Smooth muscle cell (in vitro differentiated cells): ENCODE measurements around the gene CSRP3. TPM values are rescaled to one million over a fixed set of nuclear protein-coding genes. Genes with fewer than 3 reads are reported as not detected.

Experiments used
- DNase-seq: peaks from one replicate; lab custom pipeline; 2025; ENCODE audit not compliant: unreplicated experiment; lab: John Stamatoyannopoulos, UW
- H2AFZ ChIP-seq: fragments of 200-600 bp; sonication (generic); 2 replicates; pipeline ENCODE4 v1.6.0; 2016; ENCODE audit warnings: antibody characterized with exemption, low read depth, mild to moderate bottlenecking
- H3F3A ChIP-seq: fragments of 200-600 bp; sonication (generic); 2 replicates; pipeline ENCODE4 v1.6.0; 2017; ENCODE audit warnings: antibody characterized with exemption, low read depth
- H3K27ac ChIP-seq: fragments of 200-600 bp; sonication (generic); 2 replicates; pipeline ENCODE4 v1.5.1; 2016; ENCODE audit warnings: low read depth, mild to moderate bottlenecking
- H3K27me3 ChIP-seq: fragments of 200-600 bp; sonication (generic); 2 replicates; pipeline ENCODE4 v1.6.1; 2016; ENCODE audit warnings: low read depth, mild to moderate bottlenecking
- H3K36me3 ChIP-seq: fragments of 200-600 bp; sonication (generic); 2 replicates; pipeline ENCODE4 v1.5.1; 2016; ENCODE audit warnings: low read depth
- H3K4me1 ChIP-seq: fragments of 200-600 bp; sonication (generic); 2 replicates; pipeline ENCODE4 v1.5.1; 2016; ENCODE audit warnings: low read depth
- H3K4me2 ChIP-seq: fragments of 200-600 bp; sonication (generic); 2 replicates; pipeline ENCODE4 v1.6.0; 2016; ENCODE audit warnings: mild to moderate bottlenecking
- H3K4me3 ChIP-seq: fragments of 200-600 bp; sonication (generic); 2 replicates; pipeline ENCODE4 v1.5.1; 2016; ENCODE audit warnings: mild to moderate bottlenecking
- H3K79me2 ChIP-seq: fragments of 200-600 bp; sonication (generic); 2 replicates; pipeline ENCODE4 v1.6.0; 2016; ENCODE audit warnings: low read depth, mild to moderate bottlenecking
- H3K9ac ChIP-seq: fragments of 200-600 bp; sonication (generic); 2 replicates; pipeline ENCODE4 v1.6.0; 2016; ENCODE audit warnings: low read depth
- H3K9me3 ChIP-seq: fragments of 200-600 bp; sonication (generic); replicated peaks from 2 replicates; pipeline ENCODE4 v1.5.1; 2016; ENCODE audit warnings: low read depth
- H4K20me1 ChIP-seq: fragments of 200-600 bp; sonication (generic); 2 replicates; pipeline ENCODE4 v1.6.0; 2016; ENCODE audit warnings: low read depth
- WGBS: methylation state at CpG from one replicate; pipeline ENCODE4 v1.1.7; 2016; ENCODE audit warnings: low lambda C conversion rate; 5-methylcytosine and 5-hydroxymethylcytosine counted together
- polyA plus RNA-seq: library from polyadenylated mRNA; unstranded; fragments of >200 nt; fragmentation: Nextera tagmentation; extraction: Ambion mirVana; gene quantifications from 2 replicates; pipeline ENCODE4 v1.2.1, GENCODE V29; 2016
- total RNA-seq: library from RNA; depleted of rRNA; stranded (reverse); fragments of >200 nt; gene quantifications from 2 replicates; pipeline ENCODE4 v1.2.3, GENCODE V29; 2014
- TF ChIP-seq, protein P1 (sequence below): fragments of 200-600 bp; sonication (generic); IDR thresholded peaks from 2 replicates; pipeline ENCODE4 v1.5.1; 2017; ENCODE audit warnings: borderline replicate concordance, mild to moderate bottlenecking, antibody characterized with exemption; ENCODE audit not compliant: insufficient read depth, poor library complexity, severe bottlenecking

CSRP3 gene
- total and polyA plus RNA-seq, 2 experiments from 2014 or later, result not detected

DNA sequence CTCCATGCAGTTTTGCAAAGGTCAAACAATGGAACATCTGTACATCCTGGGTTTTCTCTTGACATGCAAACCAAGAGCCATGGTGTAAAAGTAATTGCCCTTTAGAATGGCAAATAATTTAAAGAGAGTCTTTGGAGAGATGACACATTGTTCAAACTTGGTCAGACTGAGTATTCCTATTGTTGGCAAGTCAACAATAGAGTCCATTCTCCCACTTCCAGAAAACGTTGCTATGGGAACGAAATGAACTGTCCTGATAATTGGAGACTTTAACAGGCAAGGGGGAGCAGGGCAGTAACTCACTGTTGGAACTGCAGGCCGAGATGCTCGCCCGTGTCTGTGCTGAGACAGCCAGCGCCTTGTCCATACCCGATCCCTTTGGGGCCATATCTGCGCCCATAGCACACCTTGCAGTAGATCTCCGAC lies 13.9 kb downstream of the CSRP3 start:
- Histone ChIP-seq H3K9ac (no peak overlapping the region), H3K36me3 (no peaks in the 10 kb centered on the region), H3K4me1 (peaks cover 4% of the 10 kb centered on the region), H3K4me3 (no peak overlapping the region), H3K27me3 (no peaks in the 10 kb centered on the region), H3K27ac (no peak overlapping the region), H3K79me2 (no peaks in the 10 kb centered on the region), H3K4me2 (no peak overlapping the region), H2AFZ (no peak overlapping the region), H3K9me3 (no peaks in the 10 kb centered on the region), H3F3A (no peaks in the 10 kb centered on the region), H4K20me1 (no peaks in the 10 kb centered on the region)
- TF ChIP-seq, protein P1, sequence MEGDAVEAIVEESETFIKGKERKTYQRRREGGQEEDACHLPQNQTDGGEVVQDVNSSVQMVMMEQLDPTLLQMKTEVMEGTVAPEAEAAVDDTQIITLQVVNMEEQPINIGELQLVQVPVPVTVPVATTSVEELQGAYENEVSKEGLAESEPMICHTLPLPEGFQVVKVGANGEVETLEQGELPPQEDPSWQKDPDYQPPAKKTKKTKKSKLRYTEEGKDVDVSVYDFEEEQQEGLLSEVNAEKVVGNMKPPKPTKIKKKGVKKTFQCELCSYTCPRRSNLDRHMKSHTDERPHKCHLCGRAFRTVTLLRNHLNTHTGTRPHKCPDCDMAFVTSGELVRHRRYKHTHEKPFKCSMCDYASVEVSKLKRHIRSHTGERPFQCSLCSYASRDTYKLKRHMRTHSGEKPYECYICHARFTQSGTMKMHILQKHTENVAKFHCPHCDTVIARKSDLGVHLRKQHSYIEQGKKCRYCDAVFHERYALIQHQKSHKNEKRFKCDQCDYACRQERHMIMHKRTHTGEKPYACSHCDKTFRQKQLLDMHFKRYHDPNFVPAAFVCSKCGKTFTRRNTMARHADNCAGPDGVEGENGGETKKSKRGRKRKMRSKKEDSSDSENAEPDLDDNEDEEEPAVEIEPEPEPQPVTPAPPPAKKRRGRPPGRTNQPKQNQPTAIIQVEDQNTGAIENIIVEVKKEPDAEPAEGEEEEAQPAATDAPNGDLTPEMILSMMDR, result no peak
- no peak for DNase-seq
- WGBS, result 97% methylated on average over 9 of the region's 9 CpGs

DNA sequence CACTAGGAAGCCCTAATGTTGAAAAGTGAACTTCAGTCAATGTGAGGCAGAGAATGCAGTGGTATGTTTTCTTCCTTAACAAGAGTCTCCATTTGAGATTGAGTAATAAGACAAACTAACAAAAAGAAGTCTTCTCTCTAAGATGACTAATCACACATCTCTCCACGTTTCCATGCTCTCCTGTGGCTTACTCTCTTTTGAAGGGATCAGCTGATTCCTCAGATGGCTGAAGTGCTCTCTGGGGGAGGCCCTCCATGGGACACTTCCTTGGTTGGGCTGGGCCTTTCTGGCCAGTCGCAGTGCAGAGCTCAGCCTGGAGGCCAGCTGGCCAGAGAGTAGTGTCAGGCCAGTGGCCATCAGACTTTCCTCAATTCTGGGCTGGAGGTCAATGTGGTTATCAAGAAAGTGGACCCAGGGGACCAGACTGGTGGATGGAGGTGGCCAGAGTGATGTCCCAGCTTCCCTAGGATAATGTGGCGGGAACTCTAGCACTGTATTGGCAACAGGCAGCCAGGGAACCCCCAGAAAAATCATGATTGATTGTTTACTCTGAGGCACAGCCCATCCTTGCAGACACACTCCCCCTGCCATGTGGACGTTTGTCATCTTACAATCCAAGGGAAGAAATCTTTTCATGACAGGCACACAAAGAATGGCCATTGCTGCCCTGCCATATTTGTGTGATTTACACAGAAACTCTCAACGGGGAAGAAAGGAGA lies 14.5 kb downstream of the CSRP3 start:
- H3K4me2 ChIP-seq, result no peak overlapping the region
- WGBS, result 82% methylated on average over 5 of the region's 5 CpGs
- no peak for DNase-seq

DNA sequence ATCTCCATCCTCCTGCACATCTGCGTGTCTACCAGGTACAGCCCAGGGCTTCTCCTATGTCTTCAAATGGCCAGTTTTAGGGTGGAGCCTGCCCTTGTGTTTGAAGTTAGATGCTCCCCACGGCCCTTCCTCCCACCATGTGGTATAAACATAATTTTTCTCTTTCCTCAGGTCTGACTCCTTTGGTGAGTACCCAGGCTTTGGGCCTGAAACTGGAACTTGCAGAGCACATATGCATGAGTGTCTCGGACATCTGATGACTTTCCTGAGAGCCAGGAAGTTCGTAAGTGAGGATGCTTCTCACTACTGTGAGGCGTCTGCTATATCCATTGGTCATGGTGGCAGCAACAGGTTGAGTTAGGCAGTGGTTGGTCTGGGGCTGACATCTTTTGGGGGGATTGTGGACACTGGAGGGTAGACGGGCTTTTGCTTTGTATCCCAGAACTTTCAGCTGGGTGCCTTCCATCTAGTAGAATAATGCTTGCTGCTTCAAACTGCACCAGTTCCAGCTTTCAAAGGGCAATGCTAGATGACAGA lies 16.2 kb downstream of the CSRP3 start:
- Histone ChIP-seq H3K9me3 (no peaks in the 10 kb centered on the region), H3K79me2 (no peaks in the 10 kb centered on the region), H3F3A (no peaks in the 10 kb centered on the region), H3K9ac (no peak overlapping the region), H3K4me2 (no peak overlapping the region), H3K4me1 (peaks cover 4% of the 10 kb centered on the region), H4K20me1 (no peaks in the 10 kb centered on the region), H2AFZ (no peak overlapping the region), H3K4me3 (no peak overlapping the region), H3K36me3 (no peaks in the 10 kb centered on the region), H3K27ac (no peak overlapping the region), H3K27me3 (no peaks in the 10 kb centered on the region)
- WGBS, result 72% methylated on average over 6 of the region's 6 CpGs
- no peak for DNase-seq
- TF ChIP-seq, protein P1, result no peak

More for the DNA sequence above, 14.5 kb downstream of the CSRP3 start:
- Histone ChIP-seq H3K4me1 (peaks cover 4% of the 10 kb centered on the region), H3K4me3 (no peak overlapping the region), H4K20me1 (no peaks in the 10 kb centered on the region), H3F3A (no peaks in the 10 kb centered on the region), H3K79me2 (no peaks in the 10 kb centered on the region), H3K27me3 (no peaks in the 10 kb centered on the region), H3K9ac (no peak overlapping the region), H3K36me3 (no peaks in the 10 kb centered on the region), H3K27ac (no peak overlapping the region), H3K9me3 (no peaks in the 10 kb centered on the region), H2AFZ (no peak overlapping the region)
- TF ChIP-seq, protein P1, result no peak
